LNCAP (cell line): ENCODE data around the gene CST11.

Experiments used
- CTCF ChIP-seq: fragments of 450-650 bp; IDR thresholded peaks from 2 replicates; pipeline ENCODE4 v1.5.1; 2017; ENCODE audit warnings: mild to moderate bottlenecking

CST11 gene

GRCh38 chr20:23450877-23451276 is 1.8 kb downstream of the CST11 start:
- TF ChIP-seq CTCF = no peak

- no peak for TF ChIP-seq CTCF
These were observed 3.3 kb downstream of the CST11 start for GRCh38 chr20:23449421-23449820.

- TF ChIP-seq CTCF = no peak
These were observed 4.5 kb downstream of the CST11 start for GRCh38 chr20:23448167-23448566.

DNA sequence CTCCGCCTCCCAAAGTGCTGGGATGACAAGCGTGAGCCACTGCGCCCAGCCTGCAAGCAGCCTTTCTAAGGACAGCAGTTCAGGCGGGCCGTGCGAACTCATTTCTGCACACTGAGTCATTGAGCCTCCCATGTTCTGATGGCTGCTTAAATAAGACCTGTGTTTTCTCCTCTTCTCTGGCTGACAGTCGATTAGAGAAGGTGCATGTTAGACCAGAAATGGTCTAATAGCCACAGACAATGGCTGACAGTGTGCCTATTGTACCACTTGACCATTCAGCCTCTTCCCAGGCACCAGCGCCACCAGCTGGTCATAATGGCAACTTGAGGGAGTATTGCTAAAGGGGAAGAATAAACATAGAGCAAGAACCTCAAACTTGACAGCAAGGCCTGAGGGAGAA is 6.2 kb downstream of the CST11 start:
- peak; percentile 60 for TF ChIP-seq CTCF

GRCh38 chr20:23445596-23446217 is 7.0 kb downstream of the CST11 start:
- no peak for TF ChIP-seq CTCF

DNA sequence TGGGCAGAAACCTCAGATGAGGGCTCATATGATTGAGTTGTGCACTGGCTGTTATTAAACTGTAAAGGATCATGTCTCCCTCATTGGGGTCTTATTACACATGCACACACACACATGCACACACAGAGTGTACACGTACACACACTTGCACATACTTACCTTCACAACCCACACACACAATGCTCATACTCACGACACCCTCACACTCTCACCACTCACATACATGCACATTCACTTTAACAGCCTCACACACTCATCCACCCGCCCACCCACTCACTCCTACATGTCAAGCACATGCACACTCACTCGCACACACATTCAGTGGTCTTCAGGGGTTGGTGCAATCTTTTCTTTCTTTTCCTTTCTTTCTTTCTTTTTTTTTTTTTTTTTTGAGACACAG is 7.8 kb downstream of the CST11 start:
- TF ChIP-seq CTCF = no peak

DNA sequence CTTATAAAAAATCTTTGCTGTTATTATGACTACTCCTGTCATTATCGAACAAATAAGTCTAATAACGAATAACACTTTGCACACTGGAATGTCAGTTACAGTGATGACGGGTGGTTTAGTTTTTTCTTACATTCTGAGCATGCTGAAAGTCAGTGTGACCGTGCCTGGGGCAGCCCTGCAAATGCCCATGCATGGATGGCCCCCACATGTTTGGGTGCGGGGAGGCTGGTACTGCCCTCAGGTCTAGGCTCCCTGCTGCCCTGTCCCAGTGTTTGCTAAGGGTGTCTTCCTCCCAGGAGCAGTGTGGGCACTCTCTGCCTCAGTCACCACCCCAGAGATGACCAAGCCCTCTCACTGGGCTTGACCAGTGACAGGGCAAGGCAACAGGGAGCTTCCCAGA is 10.2 kb downstream of the CST11 start:
- TF ChIP-seq CTCF = no peak

GRCh38 chr20:23441850-23442313 is 10.8 kb downstream of the CST11 start:
- peak; percentile 93 for TF ChIP-seq CTCF
